Measurements from ENCODE around the gene AAMDC.
"Not testable (repeated sequence)": the region's sequence is repeated elsewhere in the genome, so short reads cannot be mapped to it uniquely, and the experiment has no call there.

The AAMDC gene

DNA sequence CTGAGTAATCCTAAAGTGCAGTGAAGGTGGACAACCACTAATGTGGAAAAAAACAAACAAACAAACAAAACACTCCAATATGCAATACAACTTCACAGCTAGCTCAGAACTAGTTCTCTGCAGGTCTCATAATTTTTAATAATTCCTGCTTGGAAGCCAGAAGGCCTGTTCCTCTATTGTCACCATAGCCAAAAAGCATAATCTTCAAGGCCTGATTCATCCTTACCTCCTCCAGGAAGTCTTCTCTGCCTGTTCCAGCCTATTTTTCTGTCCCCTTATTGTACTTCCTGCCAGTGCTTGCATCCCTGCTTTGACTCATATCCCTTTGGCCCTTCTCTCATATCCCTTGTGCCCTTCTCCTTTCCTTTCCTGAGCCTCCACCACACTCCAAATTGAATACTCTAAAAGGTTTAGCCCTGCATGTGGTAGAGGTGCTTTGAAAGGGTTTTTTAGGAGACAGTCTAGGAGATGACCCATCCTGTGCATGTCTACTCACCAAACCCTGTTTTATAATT lies 69.2 kb downstream of the AAMDC start:
- not testable (repeated sequence) for DNase-seq

DNA sequence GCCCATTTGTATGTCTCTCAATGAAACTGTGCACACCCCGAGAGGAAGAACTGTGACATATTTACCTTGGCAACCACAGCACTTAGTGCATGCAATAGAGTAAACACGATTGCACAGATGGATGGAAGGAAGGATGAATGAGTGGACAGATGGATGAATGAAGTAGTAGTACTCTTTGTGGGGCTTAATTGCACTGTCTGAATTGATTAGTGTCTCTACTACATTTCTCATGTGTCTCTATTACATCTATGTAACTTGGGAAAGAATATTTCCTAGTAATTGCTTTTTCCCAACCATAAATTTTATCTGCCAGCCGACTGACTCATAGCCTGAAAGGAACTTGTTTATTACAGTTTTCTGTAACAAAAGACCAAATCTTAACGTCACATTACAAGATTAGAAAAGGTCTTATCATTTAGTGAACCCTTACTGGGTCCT lies 69.7 kb downstream of the AAMDC start:
- not testable (repeated sequence) for DNase-seq

DNA sequence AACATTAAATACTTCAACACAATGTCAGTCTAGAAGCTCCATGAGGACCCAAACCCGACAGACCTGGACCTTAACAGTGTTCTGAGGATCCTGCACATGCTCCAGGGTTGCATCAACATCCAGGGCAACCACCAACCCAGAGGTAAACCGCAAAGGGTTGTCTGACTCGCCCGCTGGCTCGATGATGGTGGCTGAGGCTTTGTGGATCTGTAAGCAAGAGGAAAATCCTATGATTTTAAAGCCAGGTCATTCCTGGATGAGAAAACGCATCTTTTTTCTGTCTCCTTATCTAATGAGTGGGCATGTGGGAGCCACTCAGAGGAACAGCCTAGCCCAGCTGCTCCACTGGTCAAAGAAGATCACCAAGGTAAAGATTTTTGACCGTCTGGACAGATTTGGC lies 70.3 kb downstream of the AAMDC start:
- not testable (repeated sequence) for DNase-seq

DNA sequence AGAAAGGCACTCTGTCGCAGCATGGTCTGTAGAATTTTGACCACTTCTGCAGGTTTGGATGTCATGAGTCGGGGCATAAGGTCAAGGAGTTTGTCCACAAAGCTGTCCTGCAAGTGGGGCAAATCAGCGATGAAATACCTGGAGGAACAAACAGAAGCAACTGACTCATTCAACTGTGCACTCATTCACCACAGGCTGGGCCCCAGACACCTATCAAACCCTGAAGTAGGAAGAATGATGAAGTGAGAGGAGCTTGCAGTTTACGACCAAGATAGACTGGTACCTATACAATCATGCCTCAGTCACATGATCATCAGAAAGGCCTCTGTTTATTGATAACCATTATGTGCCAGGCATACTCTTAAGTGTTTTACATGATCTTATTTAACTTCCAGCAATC lies 70.8 kb downstream of the AAMDC start:
- not testable (repeated sequence) for DNase-seq

DNA sequence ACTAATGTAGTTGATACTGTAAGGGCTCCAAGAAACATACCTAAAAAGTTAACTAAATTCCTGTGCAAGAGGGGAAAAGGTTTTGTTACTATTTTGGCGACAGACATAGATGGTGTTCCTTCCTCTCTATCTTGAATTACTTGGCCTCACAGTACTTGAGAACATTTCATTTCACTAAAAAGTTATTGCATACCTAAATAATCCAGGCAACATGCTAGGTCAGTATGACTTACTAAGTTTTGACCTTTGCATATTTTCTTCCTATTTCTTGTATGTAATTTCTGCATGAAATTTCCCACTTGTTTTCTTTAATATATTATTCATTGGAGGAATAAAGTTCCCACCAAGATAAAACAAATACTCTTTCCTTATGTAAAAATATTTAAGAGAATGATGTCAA lies 74.0 kb downstream of the AAMDC start:
- not testable (repeated sequence) for DNase-seq

DNA sequence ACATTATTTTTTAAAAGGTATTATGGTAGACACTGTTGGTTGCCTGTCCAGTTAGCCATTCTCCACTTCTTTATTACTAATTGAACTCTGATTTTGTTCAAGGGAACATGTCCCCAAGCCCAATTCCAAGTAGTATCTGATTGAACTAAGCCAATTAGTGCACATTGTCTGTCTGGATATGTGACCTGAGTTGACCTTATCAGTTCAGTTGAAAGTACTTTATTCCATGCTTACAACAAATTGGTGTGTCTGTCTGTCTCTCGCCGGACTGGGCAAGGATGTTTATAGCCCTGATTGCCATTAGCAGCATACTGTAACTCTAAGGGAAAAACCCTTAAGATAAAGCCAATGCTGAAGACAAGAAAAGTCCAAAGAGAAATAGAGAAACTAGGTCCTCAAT lies 87.9 kb downstream of the AAMDC start:
- DNase-seq = no peak

DNA sequence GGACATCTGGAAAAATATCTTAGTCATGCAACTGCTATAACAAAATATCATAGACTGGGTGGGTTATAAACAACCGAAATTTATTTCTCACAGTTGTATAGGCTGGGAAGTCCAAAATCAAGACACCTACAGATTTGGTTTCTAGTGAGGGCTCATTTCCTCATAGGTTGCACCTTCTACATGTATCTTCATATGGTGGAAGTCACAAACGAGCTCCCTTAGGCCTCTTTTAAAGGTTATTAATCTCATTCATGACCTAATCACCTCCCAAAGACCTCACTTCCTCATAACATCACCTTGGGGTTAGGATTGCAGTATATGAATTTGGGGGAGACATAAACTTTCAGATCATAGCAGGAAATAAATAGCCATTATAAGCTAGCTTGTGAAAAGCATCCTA lies 88.3 kb downstream of the AAMDC start:
- no peak for DNase-seq

DNA sequence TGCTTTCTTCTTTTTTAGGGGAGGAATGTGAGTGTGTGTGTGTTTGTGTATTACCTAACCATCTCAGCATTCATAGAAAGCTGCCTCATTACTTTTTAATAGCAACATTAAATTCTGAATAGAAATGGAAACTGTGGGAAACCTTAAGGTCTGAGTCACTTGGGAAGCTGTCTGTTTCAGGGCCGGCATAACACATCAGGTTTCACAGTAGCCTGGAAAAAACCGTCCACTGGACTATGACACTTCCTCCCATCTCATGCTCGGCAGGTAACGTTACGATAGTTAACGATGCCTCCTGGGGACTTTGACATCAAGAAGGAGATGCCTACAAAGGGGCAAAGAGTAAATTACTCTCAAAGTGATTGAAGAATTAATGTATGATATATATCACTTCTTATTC lies 89.9 kb downstream of the AAMDC start:
- not testable (repeated sequence) for DNase-seq

DNA sequence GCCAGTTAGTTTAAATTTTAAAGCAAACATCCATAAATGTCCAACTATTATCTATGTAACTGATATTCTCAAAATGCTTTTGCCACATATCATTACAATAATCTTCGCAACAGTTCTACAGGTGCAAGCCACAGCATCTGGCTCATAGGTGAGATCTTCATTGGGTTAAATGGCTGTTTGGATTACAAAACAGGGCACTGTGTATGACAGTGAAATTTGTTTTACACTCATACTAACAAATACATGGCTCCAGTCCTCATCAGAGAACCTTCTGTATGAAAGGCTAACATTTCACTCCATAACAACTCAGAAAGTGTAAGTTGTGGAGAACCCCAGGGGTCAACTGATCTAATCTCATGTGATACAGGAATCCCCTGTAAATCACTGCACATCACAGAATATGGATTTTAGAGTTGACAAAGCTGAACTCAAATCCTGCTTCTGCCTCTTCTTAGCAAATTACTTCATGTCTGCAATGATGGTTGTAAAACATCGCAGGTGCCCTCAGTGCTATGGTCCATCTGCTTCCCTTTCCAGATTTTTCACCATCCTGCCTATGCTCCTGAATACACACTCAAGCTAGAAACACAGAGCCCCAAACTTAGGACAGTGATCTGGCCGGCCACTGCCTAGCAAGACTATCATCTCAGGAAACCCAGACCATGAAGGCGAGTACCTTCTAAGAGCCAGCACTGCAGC lies 92.8 kb downstream of the AAMDC start:
- DNase-seq = not testable (repeated sequence)

DNA sequence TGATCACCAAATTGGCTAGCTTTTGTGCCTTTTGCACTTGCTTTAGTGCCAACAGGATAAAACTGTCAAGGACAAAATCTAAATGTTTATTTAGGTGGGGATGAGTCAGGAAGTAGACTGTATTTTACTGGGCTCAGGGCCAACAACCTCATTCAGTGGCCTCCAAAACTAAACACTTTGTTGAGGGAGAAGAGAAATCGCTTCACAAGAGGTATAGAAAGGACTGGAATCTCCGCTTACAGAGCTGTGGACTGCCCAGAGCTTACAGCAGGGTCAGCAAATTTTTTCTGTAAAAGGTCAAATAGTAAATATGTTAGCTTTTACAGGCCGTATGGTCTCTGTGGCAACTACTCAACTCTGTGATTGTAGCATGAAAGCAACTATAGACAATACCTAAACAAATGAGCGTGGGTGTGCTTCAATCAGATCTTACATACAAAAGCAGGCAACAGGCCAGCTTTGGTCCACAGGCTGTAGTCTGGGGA lies 93.4 kb downstream of the AAMDC start:
- DNase-seq = not testable (repeated sequence)

DNA sequence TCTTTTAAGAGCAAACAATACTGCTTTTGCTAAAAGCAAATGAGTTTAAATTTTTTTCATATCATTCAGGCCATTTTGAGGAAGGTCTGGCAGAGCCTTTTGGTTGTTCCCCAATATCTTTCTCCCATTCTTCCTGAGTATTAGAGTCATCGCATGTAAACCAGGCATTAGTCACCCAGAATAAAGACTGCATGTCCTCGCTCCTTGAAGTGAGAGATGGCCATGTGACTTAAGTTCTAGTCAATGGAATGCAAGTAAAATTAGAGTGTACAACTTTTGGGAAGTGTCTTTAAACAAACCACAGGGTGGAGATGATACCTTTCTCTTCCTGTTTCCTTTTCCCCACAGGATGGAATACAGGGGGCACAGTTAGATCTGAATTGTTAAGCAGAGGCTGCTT lies 96.8 kb downstream of the AAMDC start:
- DNase-seq = not testable (repeated sequence)
